Activated CD4-positive, alpha-beta memory T cell treated with anti-CD3 and anti-CD28 coated beads for 36 hours (primary cell): ENCODE measurements around the gene CASQ1. TPM values are rescaled to one million over a fixed set of nuclear protein-coding genes. Genes with fewer than 3 reads are reported as not detected.

Experiments
- CTCF ChIA-PET: fragments of 350-600 bp; sonication (Branson Sonifier 250); formaldehyde crosslinking; loops from one replicate; lab custom pipeline; 2021; ENCODE audit warnings: antibody characterized with exemption, inconsistent platforms; lab: Charles Lee
- POLR2A ChIA-PET: fragments of 350-600 bp; sonication (Branson Sonifier 250); formaldehyde crosslinking; loops from one replicate; lab custom pipeline; 2021; ENCODE audit warnings: antibody characterized with exemption; lab: Charles Lee
- DNase-seq: peaks from one replicate; pipeline ENCODE4 v3.0.0-alpha.2; 2020
- H3K27ac Mint-ChIP-seq: one replicate; pipeline ENCODE4 v1.8.0; 2021; ENCODE audit warnings: mixed read lengths
- H3K27me3 Mint-ChIP-seq: one replicate; pipeline ENCODE4 v1.8.0; 2021; ENCODE audit warnings: mixed read lengths
- H3K36me3 Mint-ChIP-seq: one replicate; pipeline ENCODE4 v1.8.0; 2021; ENCODE audit warnings: mixed read lengths
- H3K4me1 Mint-ChIP-seq: one replicate; pipeline ENCODE4 v1.8.0; 2021; ENCODE audit warnings: low read depth, mixed read lengths
- H3K4me3 Mint-ChIP-seq: one replicate; pipeline ENCODE4 v1.8.0; 2021; ENCODE audit warnings: mild to moderate bottlenecking, mixed read lengths
- H3K9me3 Mint-ChIP-seq: one replicate; pipeline ENCODE4 v1.8.0; 2021; ENCODE audit warnings: mixed read lengths
- intact Hi-C: fragments of 100-400 bp; cut with micrococcal nuclease; formaldehyde crosslinking; loops from one replicate; pipeline ENCODE4 v1.15.1; 2023
- total RNA-seq, 2 experiments: library from RNA; stranded (reverse); gene quantifications; one replicate each; pipeline ENCODE4 v1.2.3, GENCODE V29; 2021

Gene CASQ1
- total RNA-seq, 2 experiments from 2014 or later, result not detected

DNA sequence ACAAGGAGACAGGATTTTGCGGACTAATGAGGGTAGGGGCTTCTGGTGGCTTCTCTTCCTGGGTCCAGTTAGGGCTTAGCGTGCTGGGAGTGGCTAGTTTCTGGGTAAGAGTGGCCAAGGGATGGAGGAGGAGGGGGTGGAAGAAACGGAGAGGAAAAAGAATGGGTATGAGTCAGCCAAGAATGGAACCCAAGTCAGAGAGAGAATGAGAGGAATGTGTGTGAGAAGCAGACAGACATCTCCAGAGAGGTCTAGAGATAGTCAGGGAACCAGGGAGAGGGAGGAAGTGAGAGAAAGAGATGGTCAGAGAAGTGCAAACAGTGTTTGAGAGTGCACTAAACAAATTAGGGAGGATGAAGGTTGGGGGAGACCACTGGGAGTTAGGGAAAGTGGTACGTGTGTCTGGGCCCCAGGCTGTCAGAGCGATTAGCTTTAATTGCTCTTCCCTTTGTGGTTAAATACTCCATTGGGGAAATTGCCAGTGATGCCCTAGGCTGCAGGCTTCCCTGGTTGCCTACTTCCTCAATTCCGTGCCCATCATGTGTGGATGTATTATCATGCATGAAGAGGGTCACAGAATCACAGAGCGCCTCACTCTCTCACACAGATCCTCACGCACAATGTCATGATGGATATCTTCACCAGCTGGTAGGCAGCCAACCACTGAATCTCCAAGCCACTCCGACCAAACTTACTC, 16.2 kb downstream of the CASQ1 start:
- intact Hi-C loops, result loop anchor here (2.0 to 5.0 kb wide), 3 partner anchors 56 to 136 kb away; partner anchors contain the start of genes COPA, DCAF8, IGSF8 and NCSTN
- Mint-ChIP-seq H3K4me1 (peaks cover 56% of the 10 kb centered on the region), H3K4me3 (peak overlapping the region; percentile 87), H3K27ac (peak overlapping the region; percentile 82), H3K36me3 (peaks cover 14% of the 10 kb centered on the region), H3K27me3 (no peaks in the 10 kb centered on the region), H3K9me3 (no peaks in the 10 kb centered on the region)
- ChIA-PET CTCF (interaction anchor here (0.8 to 10.5 kb wide), 5 partner anchors 14 to 121 kb away, joined by 3 to 70 read pairs (median 8); no protein-coding TSS in a partner anchor), POLR2A (interaction anchor here (1.1 to 1.4 kb wide), 2 partner anchors 78 to 109 kb away, joined by 3 to 4 read pairs; partner anchors contain the start of genes IGSF8 and PEX19)
- no peak for DNase-seq

DNA sequence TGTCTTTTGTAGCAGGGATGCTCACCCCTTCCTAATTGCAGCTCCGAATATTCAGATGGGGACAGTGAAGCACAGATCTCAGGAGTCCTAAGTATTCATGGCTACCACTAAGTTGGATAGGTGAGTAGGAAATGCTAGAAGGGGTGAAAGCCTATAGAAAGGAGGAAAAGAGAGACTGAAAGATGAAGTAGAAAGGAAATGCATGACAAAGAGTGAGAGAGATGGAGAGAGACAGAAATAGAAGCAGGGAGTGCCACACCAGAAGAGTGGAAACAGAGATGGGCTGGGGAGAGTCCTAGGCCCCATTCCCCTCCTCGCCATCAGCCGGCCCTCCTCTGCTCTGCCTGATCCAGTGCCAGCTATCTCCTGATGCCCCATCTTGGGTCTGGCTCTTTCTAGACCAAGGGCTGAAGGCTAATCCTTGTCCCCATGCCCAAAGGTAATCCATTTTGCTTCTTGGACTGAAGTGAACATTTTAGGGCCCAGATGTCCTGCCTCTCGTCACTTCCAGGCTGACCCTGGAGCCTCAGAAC, 16.8 kb downstream of the CASQ1 start:
- Mint-ChIP-seq H3K9me3 (no peaks in the 10 kb centered on the region), H3K27ac (peak overlapping the region; percentile 82), H3K4me3 (peak overlapping the region; percentile 87), H3K36me3 (peaks cover 16% of the 10 kb centered on the region), H3K4me1 (peaks cover 56% of the 10 kb centered on the region), H3K27me3 (no peaks in the 10 kb centered on the region)
- intact Hi-C loops, result loop anchor here (2.0 to 5.0 kb wide), 3 partner anchors 56 to 136 kb away; partner anchors contain the start of genes COPA, DCAF8, IGSF8 and NCSTN
- DNase-seq, result no peak
- CTCF ChIA-PET, result interaction anchor here (0.8 to 3.0 kb wide), 5 partner anchors 12 to 122 kb away, joined by 3 to 9 read pairs (median 8); no protein-coding TSS in a partner anchor
- POLR2A ChIA-PET, result interaction anchor here (1.4 kb wide), 1 partner anchor 109 kb away, joined by 3 read pairs; the partner anchor contains the start of gene IGSF8

DNA sequence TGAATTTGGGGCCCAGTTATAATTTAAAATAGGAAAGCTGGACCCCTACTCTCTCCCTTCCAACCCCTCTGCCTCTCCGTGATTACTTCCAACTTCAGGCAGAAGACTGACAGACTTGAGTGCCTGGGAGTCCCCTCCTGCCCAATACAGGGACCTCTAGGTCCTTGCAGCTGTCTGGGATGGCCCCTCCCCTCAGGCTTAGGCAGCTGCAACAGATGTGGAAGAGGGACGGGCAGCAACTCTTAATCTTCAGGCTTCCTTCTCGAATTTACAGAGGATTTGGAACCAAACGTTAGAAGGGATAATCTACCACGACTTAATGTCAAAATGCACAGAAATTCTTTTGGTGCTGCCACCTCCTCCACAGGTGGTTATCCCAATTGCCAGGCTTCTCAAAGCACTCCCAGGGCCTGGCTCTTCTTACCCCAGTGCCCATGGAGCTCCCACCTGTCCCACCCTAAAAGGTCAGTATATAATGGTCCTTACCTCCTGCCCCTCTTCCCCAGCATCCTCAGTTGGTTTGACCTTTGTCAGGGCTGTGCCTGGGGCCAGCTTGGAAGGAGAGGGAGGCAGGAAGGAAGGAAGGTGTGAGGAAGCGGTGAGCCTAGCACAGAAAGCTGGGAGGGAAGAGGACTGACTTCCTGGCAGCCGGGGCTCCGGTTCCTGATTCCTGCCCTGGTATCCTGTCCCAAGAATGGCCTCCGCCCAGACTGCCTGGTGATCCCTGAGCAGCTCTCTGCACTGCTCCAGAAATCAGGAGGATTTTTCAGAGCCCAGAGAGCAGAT, 17.6 kb downstream of the CASQ1 start:
- CTCF ChIA-PET, result interaction anchor here (1.0 to 3.0 kb wide), 7 partner anchors 11 to 106 kb away, joined by 3 to 9 read pairs (median 7); no protein-coding TSS in a partner anchor
- intact Hi-C loops, result loop anchor here (2.0 to 5.0 kb wide), 3 partner anchors 55 to 135 kb away; partner anchors contain the start of genes COPA, DCAF8, IGSF8 and NCSTN
- Mint-ChIP-seq H3K36me3 (peaks cover 21% of the 10 kb centered on the region), H3K27me3 (no peaks in the 10 kb centered on the region), H3K27ac (peak overlapping the region; percentile 54), H3K9me3 (no peaks in the 10 kb centered on the region), H3K4me1 (peaks cover 56% of the 10 kb centered on the region), H3K4me3 (no peak overlapping the region)
- no peak for DNase-seq
- POLR2A ChIA-PET, result interaction anchor here (0.5 kb wide), 1 partner anchor 21 kb away, joined by 4 read pairs; no protein-coding TSS in a partner anchor

DNA sequence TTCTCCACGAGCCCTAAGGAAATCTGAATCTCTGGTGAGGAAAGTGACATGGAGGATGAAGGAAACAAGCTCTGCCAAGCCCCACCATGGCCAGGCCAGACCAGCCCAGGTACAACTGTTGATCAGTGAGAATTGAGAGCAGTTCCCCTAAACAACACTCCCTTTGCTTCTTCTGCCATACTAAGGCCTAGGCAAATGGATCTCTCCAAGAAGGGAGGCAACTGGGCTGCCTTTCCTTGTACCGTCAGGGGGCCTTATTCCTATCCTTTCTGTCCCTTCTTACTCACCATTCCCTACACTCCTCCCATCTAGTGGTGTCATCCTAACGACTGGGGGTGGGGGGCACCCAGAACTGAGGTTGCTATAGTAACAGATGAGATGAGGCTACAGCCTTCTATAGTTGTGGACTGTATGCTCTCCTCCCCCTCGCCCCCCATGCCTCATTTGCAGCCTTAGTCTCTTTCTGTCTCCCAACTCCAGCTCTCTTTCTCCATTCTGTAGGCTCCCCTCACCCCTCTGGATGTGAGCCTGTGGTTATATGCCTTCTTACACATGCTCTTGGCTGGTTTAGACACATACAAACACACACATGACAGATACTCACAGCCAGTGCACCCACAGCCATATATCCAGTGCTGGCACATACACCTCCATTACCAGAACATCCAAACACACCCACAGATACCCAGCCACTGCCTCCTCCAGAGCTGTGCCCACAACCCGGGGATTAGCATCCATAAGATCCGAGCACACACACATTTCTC, 18.4 kb downstream of the CASQ1 start:
- Mint-ChIP-seq H3K27ac (peak overlapping the region; percentile 54), H3K27me3 (no peaks in the 10 kb centered on the region), H3K9me3 (no peaks in the 10 kb centered on the region), H3K4me1 (peaks cover 56% of the 10 kb centered on the region), H3K4me3 (no peak overlapping the region), H3K36me3 (peaks cover 26% of the 10 kb centered on the region)
- intact Hi-C loops, result loop anchor here (5.0 kb wide), 1 partner anchor 111 kb away; the partner anchor contains the start of gene IGSF8
- POLR2A ChIA-PET, result interaction anchor here (0.5 kb wide), 1 partner anchor 20 kb away, joined by 4 read pairs; no protein-coding TSS in a partner anchor
- no peak for DNase-seq
- CTCF ChIA-PET, result interaction anchor here (1.0 to 2.0 kb wide), 5 partner anchors 11 to 107 kb away, joined by 3 to 8 read pairs (median 5); no protein-coding TSS in a partner anchor

DNA sequence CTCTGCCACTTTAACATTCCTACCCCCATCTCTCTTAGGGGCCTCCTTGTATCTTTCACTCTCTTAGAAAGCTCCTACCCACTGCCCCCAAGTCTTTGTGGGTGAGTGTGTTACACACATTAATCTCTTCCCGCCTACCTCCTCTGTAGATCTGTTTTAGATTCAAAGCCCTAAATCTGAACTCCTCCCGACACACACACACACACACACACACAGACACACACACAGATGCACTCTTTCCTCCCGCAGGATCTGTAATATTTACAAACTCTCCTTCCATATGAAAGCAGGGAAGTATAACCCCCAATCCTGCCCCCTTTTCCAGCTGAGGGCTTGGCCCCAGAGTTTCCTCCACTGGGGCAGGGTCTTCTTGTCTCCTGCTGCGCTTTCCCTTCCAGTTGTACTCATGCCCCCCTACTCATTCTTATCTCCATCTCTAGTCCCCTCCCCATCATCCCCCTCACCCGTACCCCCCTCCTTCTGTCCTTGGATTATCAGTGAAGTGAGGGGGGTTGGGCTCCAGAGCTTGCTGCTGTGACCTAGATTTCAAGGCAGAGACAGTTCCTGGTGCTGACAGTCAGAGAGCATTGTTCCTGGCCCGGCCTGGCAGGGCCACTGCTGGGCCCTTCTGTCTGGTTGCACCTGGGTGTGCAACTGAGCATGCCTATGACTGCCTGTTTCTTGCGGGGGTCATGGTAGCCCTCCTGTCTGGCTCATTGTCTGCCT, 19.1 kb downstream of the CASQ1 start:
- no peak for DNase-seq

DNA sequence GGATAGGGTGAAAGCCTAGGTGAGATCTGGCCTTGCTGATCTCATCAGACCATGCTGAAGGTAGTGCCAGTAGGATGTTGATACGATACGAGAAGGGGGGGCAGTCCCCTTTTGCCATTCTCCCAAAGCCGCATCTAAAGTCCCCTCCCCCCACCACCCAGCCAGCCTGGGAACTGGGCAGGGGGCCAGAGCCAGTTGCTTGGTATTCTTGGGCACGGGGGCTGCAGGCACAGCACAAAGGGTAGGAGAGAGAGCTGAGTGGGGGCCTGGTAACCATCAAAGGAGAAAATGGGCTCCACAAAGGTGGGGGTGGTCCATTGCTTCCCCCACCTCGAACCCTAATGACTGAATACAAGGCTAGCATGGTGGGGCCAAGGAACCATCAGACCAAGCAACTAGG, 20.2 kb downstream of the CASQ1 start:
- Mint-ChIP-seq H3K36me3 (peaks cover 30% of the 10 kb centered on the region), H3K27me3 (no peaks in the 10 kb centered on the region), H3K27ac (peak overlapping the region; percentile 13), H3K4me3 (no peak overlapping the region), H3K4me1 (peaks cover 45% of the 10 kb centered on the region), H3K9me3 (no peaks in the 10 kb centered on the region)
- ChIA-PET POLR2A (interaction anchor here (1.0 kb wide), 1 partner anchor 16 kb away, joined by 3 read pairs; no protein-coding TSS in a partner anchor), CTCF (interaction anchor here (1.1 kb wide), 1 partner anchor 9 kb away, joined by 3 read pairs; no protein-coding TSS in a partner anchor)
- no peak for DNase-seq
- intact Hi-C loops, result no loop called here

More for the DNA sequence above, 19.1 kb downstream of the CASQ1 start:
- Mint-ChIP-seq H3K36me3 (peaks cover 29% of the 10 kb centered on the region), H3K4me3 (no peak overlapping the region), H3K27ac (peak overlapping the region; percentile 54), H3K4me1 (peaks cover 49% of the 10 kb centered on the region), H3K27me3 (no peaks in the 10 kb centered on the region), H3K9me3 (no peaks in the 10 kb centered on the region)
- POLR2A ChIA-PET, result no interaction called here
- CTCF ChIA-PET, result interaction anchor here (1.0 to 2.0 kb wide), 3 partner anchors 10 to 43 kb away, joined by 3 to 7 read pairs (median 5); no protein-coding TSS in a partner anchor
- intact Hi-C loops, result loop anchor here (5.0 kb wide), 1 partner anchor 112 kb away; the partner anchor contains the start of gene IGSF8

DNA sequence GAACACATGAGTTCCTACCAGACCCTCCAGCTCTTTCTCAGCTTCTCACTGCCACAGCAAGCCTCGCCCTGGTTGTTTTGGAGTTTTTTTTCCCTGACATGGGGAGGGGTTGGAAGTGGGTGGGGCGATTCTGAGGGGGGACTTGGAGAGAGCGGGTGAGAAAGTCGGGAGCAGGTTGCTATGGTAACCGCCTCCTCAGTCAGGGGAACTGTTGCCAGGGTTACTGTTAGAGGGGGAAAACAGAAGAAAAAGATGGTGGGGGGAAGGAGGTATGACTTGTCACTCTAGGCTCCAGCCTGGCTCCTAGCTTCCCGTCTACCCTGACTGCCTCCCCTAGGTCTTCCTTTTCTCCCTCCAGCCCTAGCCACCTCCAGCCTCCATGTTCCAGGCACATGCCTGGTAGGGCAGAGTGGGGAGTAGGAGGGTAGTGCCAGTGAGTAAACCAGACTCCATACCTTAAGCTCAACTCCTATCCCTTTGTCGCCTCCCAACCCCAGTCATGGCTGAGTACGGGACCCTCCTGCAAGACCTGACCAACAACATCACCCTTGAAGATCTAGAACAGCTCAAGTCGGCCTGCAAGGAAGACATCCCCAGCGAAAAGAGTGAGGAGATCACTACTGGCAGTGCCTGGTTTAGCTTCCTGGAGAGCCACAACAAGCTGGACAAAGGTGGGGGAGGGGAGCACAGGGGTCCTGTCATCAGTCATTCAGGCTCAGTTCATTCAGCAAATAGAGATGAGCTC, 20.8 kb downstream of the CASQ1 start:
- no peaks in the 10 kb centered on the region for H3K27me3 Mint-ChIP-seq
- peaks cover 32% of the 10 kb centered on the region for H3K36me3 Mint-ChIP-seq
- H3K9me3 Mint-ChIP-seq, result no peaks in the 10 kb centered on the region

DNA sequence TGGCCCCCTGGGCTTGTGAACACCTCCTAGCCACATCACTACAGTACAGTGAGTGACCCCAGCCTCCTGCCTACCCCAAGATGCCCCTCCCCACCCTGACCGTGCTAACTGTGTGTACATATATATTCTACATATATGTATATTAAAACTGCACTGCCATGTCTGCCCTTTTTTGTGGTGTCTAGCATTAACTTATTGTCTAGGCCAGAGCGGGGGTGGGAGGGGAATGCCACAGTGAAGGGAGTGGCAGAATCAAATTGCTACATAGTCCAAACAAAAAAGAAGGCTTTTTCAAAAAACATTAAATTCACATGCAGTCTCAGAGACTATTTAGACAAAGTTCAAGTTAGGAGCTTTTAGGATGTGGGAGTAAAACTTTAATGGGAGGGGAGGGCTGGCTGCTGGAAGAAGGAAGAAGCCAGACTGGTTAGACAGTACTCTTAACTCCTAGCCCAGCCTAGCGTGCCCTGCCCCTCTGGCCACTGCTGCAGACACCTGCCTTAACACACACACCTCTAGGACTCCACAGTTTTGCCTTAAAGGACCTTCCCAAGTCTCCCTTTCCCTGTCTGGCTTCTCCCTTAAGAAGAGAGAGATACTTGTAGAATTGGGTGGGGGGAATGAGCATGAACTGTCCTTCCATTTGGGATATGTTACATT, 24.2 kb downstream of the CASQ1 start:
- DNase-seq, result no peak
- peaks cover 10% of the 10 kb centered on the region for H3K4me1 Mint-ChIP-seq
- ChIA-PET CTCF (interaction anchor here (1.0 to 1.1 kb wide), 2 partner anchors 22 to 118 kb away, joined by 3 read pairs; no protein-coding TSS in a partner anchor), POLR2A (no interaction called here)
- H3K27ac Mint-ChIP-seq, result no peak overlapping the region
- H3K27me3 Mint-ChIP-seq, result no peaks in the 10 kb centered on the region
- intact Hi-C loops, result no loop called here
- no peak overlapping the region for H3K4me3 Mint-ChIP-seq
- H3K9me3 Mint-ChIP-seq, result no peaks in the 10 kb centered on the region
- H3K36me3 Mint-ChIP-seq, result peaks cover 38% of the 10 kb centered on the region

More for the DNA sequence above, 20.8 kb downstream of the CASQ1 start:
- ChIA-PET POLR2A (interaction anchor here (1.0 kb wide), 3 partner anchors 15 to 51 kb away, joined by 3 read pairs; partner anchors contain the start of gene DCAF8), CTCF (interaction anchor here (1.1 to 1.3 kb wide), 2 partner anchors 18 to 80 kb away, joined by 5 read pairs; no protein-coding TSS in a partner anchor)
- Mint-ChIP-seq H3K4me3 (no peak overlapping the region), H3K4me1 (peaks cover 42% of the 10 kb centered on the region), H3K27ac (no peak overlapping the region)
- intact Hi-C loops, result no loop called here
- no peak for DNase-seq

DNA sequence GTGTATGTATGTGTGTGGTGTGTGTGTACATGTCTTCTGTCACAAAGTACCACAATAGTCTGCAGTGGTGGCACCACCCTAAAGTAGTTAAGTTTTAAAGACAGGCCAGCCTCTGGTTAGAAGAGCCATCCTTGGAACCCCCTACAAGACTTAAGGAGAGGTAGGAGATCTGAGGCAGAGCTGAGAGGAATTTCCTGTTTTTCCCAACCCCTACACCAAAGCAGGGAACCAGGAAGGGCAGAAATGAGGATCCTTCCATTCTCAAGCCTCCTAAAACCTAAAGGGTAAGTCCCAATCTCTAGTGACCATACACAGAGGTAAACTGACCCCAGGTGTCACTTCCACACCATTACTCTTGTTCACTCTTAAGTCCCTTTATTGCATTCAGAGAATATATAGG, 25.9 kb downstream of the CASQ1 start:
- CTCF ChIA-PET, result interaction anchor here (1.1 to 1.5 kb wide), 2 partner anchors 36 to 76 kb away, joined by 4 read pairs; no protein-coding TSS in a partner anchor
- no peak for DNase-seq
- Mint-ChIP-seq H3K4me3 (no peak overlapping the region), H3K27ac (no peak overlapping the region), H3K4me1 (no peaks in the 10 kb centered on the region), H3K27me3 (no peaks in the 10 kb centered on the region), H3K9me3 (no peaks in the 10 kb centered on the region), H3K36me3 (peaks cover 40% of the 10 kb centered on the region)
- intact Hi-C loops, result no loop called here
- POLR2A ChIA-PET, result no interaction called here
